ENCODE measurements around the gene NBL1.

NBL1 gene

DNA sequence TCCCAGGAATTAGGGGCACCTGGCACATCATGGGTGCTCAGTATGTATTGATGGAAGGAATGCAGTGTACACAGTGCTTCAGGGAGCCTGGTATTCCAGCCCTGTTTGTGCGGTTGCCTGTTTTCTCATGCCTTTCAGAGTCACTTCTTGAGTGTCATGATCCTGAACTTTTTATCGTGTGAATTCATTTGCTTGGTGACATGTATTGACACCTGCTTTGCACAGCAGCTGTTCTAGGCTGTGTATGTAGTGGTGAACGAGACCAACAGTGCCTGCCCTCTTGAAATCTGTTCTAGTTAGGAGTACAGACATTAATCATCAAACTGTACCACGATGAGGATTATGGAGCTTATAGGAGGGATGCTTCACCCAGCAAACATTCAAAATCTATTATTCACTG lies 26.7 kb downstream of the NBL1 start:
- no peak for DNase-seq (ENCODE audit: low read depth)

DNA sequence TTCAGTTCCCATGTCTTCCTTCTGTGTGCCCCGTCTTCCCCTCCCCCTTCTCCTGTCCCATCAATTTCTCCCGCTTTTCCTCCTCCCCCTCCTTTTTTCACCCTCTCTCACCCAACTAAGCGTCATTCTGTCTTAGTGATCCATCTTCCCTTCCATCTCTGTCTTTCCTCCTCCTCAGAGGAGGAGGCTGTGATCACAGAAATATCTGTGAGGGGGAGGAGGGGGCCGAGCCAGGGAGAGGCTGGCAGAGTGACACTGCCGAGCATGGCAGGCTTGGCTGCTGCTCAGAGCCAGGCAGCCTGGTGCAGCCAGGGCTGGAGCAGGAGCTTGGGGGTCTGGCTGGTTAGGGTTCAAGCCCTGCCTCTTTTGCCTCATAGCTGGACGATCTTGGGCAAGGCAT lies 28.1 kb downstream of the NBL1 start:
- DNase-seq (ENCODE audit: low read depth), result no peak

DNA sequence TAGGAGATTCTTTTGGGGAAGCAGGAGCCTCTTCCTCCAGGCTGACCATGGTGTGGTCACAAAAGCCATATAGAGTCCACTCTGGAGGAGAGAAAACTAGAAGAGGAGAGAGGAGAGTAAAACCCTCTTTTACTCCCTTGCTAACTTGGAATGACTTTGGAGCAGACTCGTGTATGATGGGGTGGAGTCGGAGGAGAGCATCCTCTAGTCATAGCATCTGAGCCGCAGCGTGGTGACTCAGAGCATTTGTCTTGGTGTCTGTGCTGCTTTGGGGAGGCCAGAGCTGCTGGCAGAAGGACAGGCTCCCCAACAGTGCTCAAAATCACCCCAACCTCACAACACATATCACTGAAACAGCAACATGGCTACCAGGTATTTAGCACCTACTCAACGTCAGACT lies 31.7 kb downstream of the NBL1 start:
- no peak for DNase-seq (ENCODE audit: low read depth)

DNA sequence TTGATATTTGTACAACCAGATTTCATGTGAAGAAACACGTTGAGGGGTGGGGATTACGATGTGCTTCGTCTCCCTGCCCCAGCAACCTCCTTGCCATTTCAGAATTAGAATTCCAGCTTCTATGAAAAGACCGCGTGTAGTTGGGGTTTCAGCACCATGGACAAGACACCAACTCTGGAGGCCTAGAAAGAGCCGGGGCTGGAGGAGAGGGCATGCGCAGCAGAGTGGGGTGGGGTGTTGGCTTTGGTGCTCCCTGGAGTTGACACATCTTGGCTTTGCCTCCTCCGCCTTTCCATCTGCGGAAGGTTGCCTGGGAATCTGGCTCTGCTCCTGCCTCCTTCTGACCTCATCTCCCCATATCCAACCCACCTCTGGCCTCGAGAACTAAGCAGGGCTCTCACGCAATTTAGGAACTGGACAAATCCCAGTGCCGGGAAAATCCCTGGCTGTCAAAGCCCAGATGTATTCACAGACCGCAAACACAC lies 32.4 kb downstream of the NBL1 start:
- DNase-seq (ENCODE audit: low read depth), result no peak

DNA sequence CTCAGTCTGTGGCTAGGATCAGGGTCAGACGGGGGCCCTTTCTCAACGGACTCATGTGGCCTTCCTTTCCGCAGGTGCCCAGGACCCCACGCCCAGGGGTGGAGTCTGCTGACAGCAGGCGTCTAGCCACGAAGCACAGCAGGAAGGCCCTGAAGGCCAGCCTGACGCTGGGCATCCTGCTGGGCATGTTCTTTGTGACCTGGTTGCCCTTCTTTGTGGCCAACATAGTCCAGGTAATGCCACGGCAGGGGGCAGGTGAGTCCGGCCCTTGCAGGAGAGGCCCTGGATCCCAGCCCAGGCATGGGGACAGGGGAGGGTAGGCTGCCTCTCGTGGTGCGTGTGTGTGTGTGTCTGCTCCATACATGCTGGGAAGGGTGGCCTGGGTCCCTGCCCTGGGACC lies 34.4 kb downstream of the NBL1 start:
- DNase-seq (ENCODE audit: low read depth), result no peak

DNA sequence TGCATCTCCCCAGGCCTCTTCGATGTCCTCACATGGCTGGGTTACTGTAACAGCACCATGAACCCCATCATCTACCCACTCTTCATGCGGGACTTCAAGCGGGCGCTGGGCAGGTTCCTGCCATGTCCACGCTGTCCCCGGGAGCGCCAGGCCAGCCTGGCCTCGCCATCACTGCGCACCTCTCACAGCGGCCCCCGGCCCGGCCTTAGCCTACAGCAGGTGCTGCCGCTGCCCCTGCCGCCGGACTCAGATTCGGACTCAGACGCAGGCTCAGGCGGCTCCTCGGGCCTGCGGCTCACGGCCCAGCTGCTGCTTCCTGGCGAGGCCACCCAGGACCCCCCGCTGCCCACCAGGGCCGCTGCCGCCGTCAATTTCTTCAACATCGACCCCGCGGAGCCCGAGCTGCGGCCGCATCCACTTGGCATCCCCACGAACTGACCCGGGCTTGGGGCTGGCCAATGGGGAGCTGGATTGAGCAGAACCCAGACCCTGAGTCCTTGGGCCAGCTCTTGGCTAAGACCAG lies 34.9 kb downstream of the NBL1 start:
- DNase-seq (ENCODE audit: low read depth), result no peak

DNA sequence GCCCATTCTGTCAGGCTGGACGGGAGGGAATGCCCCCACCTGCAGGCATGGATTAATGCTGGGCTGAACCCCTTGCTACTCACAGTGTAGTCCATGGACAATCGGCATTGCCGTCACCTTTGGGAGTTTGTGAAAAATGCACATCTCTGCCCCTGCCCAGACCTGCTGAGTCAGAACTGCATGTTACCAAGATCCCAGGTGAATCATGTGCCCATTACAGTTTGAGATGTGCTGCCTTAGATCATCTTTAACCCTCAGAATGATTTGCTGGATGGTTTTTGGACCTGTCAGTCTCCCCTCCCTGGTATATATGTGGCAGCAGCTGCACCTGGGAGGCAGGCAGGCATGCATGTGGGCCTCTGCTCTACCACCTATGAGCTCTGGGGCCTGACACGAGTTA lies 35.6 kb downstream of the NBL1 start:
- no peak for DNase-seq (ENCODE audit: low read depth)

DNA sequence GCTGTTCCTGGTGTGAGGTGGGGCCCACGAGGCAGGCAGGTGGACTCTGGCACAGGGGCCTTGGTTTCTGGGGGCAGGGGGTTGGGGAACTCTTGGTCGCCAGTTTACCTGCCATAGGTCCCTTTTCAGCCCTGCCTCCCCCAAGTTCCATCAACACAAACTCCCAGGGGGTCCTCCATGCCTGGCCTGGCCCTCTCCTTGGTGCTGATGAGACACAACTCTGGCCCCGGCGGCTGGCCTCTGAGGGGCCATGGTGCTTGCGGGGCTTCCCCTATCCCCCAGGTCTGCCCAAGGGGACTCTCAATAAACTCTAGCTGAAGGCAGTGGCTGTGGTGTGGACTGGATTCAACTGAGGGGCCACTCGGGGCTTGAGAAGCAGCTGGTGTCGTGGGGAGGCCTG lies 36.5 kb downstream of the NBL1 start:
- no peak for DNase-seq (ENCODE audit: low read depth)

DNA sequence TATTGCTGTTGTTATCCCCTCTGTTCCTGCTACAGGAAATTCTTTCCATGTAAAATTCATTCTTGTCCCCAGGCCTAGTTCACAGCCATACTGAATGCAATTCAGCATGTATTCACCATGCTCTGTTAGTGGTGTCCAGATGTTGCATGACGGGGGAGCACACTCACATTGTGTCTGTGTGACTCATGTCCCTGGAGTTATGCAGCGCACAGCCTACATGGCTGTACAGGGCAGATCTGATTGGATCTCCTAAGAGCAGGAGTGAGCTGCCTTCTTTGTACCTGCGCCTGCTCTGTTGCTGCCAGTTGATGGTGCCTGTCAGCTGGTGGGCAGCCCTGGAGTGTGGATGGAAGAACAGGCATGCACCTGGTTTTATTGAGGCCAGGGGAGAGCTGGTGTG lies 38.1 kb downstream of the NBL1 start:
- DNase-seq (ENCODE audit: low read depth), result no peak

DNA sequence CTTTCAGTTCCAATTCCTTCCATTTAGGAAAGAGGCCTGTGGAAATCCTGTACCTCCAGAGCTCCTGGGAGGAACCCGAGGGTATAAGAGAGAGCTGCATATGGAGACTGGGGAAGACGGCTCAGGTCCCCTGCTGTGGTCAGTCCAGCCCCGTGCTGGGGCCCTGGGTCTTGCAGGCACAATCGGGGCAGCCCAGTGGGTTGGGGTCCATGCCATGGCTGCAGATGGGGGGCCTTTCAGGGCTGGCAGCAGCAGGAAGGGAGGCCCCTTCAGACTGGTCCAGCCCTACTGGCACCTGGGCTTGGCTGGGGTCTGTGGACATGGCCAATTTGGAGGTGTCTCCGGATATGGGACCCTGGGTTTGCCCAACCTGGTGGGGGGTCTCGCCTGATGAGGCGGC lies 38.8 kb downstream of the NBL1 start:
- no peak for DNase-seq (ENCODE audit: low read depth)

DNA sequence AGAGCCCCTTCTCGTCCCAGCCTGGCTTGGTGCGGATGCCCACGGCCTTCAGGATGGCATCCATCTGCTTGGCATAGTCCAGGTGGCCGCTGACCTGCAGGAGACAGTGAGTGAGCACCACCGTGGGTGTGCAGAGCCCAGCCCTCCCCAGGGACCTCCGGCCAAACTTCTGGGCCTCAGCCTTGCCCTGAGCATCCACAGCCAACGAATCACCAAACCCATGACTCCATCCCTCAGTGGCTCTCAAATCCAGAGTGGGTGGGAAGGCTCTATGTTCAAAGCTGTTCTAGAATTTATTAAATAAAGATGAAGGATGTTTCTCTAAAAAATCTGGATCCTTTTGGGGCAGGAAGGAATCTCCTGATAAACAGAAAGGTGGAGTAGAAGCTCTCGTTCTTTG lies 39.2 kb downstream of the NBL1 start:
- no peak for DNase-seq (ENCODE audit: low read depth)

DNA sequence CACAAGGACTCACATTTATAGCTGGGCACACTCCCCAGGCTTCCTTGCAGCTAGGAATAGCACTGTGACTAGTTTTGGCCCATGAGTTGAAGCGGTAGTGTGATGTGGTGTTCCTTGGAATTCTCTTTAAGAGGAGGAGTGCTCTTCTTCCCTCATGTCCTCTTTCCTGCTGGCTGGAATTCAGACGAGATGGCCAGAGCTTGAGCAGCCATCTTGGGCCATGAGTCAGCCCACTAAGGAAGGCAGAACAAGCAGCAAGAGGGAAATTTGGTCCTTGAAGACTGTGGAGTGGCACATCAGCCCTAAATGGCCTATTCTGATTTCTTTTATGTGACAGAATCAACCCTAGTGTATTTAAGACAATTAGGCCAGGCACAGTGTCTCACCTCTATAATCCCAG lies 40.6 kb downstream of the NBL1 start:
- no peak for DNase-seq (ENCODE audit: low read depth)

DNA sequence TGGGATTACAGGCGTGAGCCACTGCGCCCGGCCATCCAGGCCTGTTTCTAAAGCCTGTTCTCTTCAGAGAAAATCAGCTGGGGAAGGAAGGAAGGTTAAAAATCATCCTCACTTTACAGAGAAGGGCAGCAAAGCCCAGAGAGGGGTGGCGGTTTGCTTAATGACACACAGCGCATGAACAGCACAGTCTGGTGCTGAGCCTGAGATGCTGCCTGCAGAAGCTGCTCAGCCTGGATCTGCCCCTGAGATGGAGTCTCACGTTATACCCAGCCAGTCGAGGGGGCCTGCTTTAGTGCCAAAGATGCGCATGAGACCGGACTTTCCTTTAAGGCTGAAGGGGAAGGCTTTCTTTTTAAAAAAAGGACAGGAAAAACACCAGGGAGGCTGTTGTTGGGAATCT lies 41.9 kb downstream of the NBL1 start:
- no peak for DNase-seq (ENCODE audit: low read depth)

DNA sequence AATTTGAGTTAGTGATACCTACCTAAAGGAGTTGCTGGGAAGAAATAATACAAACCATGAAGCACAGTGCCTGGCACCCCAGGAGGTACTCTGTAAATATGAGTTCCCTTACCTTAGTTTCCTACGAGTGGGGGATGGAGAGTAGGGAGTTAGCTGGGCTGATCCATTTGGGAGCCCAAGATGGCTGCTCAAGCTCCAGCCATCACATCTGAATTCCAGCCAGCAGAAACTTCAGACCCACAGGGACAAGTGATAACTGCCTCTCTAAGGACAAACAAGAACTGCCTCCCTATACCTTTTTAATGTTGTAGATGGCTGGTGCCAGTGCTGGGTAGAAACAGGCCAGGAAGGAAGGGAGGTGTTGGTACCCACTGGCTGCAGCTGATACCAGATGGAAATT lies 43.3 kb downstream of the NBL1 start:
- DNase-seq (ENCODE audit: low read depth), result no peak

DNA sequence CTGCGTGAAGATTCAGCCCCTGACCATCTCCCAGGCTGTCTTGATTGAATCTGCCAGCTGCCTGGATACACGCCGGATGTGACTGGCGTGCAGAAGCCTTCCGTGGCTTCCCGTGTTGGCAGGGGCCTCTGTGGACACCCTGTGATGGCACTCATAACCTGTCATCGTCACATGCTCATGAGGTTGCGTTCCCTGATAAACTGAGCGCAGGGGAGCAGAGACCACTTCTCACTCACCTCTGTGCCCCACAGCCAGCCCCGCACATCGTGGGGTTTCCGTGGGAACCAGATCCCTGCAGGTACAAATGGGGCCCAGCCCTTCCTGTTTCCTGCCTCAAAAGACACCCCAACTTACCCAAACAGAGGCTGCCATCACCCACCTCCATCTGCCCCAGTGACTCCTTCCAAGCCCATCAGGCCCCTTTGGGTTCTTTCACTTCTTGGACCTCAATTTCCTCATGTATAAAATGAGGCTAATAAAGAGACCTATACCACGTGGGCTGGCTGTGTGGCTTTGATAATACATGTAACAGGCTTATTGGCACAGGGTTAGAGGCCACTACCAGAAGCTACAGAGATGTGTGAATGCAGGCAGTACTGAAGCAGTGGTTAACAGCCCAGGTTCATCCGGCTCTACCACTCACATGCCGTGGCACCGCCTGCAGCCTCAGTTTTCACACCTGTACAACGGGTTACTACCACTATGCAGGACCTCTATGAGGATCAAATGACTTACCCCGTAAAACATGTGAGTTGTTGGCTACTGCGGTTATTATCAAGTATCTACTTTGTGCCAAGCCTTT lies 44.1 kb downstream of the NBL1 start:
- peak; percentile 24 for DNase-seq (ENCODE audit: low read depth)

DNA sequence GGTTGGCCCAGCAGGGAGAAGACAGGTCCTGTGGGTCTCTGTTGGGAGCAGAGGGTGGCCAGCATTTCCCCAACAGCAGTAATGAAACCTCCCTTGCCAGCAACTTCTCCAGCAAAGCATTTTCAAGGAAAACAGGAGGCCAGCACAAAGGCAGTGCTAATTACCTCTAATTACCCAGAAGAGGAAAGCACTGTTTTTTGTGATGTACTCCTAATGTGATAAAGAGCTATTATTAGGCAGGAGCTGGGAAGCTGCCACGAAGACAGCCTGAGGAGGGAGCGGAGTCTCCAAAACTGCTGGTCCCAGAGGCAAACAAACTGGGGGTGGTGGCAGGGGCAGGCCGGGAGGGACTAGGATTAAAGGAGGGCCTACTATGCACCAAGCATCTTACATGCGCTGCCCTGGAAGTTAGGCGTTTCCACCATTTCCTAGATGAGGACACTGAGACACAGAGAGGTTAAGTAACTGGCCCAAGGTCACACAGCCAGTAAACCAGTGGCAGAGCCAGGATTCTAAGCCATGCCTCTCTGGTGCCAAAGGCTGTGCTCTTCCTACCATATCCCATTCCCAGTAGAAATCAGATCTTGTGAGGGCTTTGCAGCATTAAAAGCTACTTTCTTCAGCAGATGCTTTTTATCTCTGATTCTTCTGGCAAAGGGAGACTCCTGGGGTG lies 45.1 kb downstream of the NBL1 start:
- no peak for DNase-seq (ENCODE audit: low read depth)

DNA sequence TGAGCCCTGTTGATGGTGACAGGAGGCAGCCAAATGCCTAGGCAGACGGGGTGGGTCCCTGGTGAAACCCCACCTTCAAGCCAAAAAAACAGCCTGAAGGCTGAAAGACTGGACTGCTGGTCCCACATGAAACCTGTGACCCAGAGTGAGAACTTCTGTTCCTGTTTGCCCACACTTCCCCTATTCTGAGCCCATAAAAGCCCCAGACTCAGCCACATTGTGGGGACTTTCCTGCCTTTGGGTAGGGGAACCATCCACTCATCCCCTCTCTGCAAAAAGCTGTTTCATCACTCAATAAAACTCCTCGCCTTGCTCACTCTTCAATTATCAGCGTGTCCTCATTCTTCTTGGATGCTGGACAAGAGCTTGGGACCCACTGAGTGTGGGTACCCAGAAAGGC lies 45.7 kb downstream of the NBL1 start:
- no peak for DNase-seq (ENCODE audit: low read depth)

DNA sequence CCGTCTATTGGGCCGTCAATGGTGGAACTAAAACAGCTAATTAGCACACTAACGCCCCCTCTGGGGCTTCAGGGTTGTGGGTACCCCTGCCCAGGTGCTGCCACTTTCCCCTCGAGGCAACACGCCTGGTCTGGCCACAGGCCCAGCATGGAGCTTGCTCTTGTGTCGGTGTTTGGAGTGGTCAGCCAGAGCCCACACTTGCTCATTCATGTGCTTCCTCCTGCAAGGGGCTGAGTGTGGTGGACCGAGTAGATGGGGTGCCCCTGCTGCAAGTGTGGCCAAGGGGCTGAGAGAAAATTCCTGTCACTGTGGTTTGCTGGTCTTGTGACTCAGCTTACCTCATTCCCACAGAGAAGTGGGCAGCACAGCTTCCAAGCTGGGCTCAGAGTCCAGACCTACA lies 46.2 kb downstream of the NBL1 start:
- DNase-seq (ENCODE audit: low read depth), result no peak

DNA sequence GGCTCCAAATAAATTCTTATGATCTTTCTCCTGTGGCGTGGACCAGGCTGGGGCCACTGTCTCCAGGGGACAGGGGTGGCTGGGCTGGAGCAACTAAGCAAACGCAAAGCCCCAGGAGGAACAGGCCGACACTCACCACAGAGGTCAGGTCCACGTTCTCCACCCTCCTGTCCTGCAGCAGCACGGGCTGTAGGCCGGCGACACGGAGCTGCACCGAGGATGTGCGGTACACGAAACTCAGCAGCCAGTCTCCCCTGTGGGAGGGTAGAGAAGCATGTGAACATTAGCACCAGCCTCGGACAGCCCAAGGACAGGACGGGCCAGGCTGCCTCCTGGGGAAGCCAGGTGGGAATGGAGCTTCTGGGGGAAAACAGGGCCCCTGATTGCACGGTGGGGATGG lies 50.2 kb downstream of the NBL1 start:
- no peak for DNase-seq (ENCODE audit: low read depth)

DNA sequence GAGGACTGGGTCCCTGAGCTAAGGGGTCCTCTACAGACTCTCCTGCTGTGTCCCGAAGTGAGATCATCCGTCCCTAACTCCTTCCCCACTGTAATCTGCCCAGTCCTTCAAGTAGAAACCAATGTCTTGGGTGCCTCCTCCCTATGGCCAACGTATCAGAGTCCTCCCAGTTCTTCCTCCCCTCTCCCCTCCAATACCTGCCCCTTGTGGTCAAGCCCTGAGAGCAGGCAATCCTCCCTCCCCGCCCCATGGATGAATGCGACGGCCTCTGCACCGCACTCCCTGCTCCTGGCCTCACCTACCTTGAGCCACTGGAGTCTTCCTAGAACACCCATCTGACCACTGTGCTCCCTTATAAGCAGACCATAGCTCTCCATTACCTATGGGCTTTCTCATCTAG lies 51.7 kb downstream of the NBL1 start:
- DNase-seq (ENCODE audit: low read depth), result no peak

DNA sequence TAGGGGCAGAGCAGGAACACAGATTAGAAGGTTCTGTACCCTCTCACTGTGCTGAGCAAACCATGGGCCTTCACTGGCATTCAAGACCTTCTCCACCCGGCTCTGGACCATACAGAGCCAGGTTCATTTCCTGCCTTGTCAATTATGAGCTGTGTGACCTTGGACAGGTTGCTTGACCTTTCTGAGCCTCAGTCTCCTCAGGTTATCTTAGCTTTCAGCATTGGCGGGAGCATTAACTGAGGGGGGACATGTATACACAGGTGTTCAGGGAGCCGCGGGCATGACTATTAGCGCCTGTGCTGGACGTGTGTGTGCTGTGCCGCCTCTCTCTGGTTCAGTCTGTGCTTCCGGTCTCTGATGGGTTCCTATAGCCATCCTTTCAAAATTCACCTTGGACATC lies 52.7 kb downstream of the NBL1 start:
- no peak for DNase-seq (ENCODE audit: low read depth)

DNA sequence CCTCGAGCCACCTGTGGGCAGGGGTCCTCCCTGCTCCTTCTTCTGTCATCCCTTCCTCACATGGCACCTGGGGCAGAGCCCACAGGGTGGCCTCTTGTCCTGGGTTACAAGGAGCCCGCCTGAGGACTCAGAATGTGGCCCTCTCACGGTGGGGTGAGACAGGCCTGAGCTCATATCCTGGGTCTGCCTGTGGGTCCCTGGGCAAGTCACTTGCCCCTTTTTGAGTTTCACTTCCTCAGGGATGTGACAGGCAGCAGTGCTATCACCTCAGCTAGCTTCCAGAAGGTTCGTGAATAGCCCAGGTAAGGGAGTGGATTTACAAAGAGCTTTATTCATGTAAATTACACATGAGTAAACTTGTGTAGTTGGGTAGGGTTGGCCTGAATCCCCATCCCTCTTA lies 54.1 kb downstream of the NBL1 start:
- DNase-seq (ENCODE audit: low read depth), result no peak

DNA sequence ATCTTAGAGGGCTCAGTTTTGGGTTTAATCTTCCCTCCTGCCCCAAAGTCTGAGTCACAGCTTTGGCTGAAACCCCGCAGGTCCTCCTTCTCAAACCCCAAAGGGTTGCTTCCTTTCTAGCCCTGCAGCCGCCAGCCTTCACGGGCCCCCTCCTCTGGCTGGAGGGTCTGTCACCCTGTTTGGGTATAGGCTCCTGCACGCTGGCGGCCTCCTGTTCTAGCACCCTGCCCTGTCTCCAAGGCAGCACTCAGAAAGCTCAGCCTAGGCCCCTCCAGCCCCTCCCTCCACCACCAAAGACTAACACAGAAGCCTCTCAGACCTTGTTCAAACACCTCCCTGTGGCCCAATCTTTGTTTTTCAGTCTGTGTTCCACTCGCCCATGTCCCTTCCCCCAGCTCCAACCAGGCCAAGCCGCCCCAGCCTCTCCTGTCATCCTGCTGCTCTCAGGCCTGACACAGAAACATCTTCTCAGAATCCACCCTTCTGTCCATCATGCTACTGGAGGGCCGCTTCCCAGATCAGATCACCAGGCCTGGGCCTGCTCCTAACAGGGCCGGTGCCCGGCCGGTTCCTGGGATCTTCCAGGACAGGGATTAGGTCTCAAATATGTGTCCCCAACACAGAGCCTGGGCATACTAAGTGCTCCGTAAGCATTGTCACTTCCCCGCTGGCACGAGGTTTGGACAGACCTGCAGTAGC lies 56.1 kb downstream of the NBL1 start:
- DNase-seq (ENCODE audit: low read depth), result no peak

Measured in T follicular helper cell (primary cell).